ENCODE measurements around the gene MYO1B.

MYO1B gene

GRCh38 chr2:191327484-191327883 is 82.3 kb downstream of the MYO1B start:
- FAIRE-seq, result no peak

DNA sequence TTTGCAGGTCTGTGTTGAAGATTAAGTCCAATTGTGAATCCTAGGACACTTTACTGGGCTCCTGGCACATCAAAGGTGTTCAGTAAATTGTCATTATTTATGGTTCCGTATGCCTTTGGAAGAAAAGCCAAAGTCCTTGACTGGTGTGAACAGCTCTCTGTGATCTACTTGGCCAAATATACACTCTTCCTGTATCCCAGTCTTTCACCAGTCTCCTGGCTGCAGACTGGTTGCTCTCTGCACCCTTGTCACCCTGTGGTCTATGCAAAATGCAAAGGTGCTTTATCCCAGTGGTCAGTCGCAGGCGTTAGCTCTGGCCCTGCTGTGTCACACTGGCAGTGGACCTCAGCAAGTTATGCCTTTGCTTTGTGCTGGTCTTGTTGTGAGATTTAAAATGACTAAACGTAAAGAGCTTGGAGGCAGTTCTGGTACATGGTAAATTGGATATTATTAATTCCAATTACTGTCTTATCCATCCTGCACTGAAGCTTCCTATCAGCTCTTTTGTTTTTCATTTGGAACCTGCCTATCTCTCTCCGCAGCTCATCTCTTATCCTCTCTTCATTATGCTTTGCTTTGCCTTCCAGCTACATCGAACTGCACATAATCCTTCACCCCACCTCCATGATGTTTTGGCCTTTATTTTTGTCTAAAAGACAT is 83.1 kb downstream of the MYO1B start:
- no peak for FAIRE-seq

GRCh38 chr2:191329841-191330240 is 84.6 kb downstream of the MYO1B start:
- no peak for FAIRE-seq

- FAIRE-seq, result no peak
Measured at GRCh38 chr2:191333911-191334357, 88.7 kb downstream of the MYO1B start.

- FAIRE-seq, result no peak
Measured at GRCh38 chr2:191335875-191336464, 90.8 kb downstream of the MYO1B start.

- no peak for FAIRE-seq
Measured at GRCh38 chr2:191341436-191341835, 96.2 kb downstream of the MYO1B start.

DNA sequence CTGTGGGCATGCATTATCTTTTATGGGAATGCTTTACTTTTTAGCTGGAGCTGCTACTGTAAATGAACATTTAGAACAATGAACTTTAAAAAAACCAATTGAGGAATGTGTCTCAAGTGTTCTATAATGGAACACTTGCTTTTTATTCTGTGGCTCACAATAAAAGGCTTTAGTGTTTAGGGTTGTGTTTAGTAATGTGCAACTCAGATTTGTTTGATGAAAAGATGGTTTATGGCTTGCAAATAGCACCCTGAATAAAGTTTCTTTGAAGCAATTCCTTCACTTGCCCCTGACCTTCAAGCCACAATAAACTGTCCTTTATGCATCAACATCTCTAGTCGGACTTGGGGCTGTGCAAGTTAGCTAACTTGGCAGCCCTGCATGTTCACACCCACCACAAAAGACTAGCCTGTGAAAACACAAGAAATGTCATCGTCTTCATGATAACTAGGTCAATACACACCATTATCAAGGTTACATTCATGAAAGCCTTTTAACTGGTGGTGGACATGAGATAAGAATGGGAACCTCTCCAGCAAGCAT is 98.7 kb downstream of the MYO1B start:
- FAIRE-seq, result no peak

DNA sequence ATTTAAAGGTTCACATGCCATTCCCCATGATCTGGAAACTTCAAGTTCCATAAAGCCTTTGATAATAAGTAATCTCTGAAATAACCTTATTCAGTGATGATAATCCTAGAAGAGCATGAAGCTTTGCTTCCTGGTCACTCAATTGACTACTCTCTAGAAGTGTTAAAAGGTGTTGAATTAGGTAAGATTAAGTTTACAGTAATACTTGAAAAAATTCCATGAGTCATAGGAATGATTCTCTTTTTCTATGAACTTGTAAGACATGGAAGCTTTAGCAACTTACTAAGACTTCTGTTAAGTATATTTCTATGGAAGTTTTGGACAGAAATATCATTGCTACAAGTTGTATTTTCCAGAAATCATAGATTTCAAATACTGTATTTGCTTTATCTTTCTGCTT is 100.6 kb downstream of the MYO1B start:
- FAIRE-seq, result no peak

DNA sequence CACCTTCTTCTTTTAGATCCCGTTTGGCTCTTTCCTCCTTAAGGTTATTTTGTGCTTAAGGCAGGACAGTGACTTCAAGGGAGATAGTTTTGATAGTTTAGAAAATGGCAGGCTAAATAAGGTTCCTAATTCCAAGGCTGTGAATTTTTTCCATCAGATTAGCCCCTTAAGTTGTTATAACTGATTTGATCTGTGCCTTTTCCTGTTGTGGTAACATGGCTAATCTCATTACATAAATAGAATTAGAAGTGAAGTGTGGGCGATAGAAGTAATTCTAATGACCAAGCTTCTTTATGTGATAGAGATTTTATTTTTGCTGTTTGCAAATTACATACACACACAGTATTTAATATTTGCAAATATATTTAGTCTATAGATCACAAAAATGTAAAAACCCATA is 102.0 kb downstream of the MYO1B start:
- FAIRE-seq, result no peak

GRCh38 chr2:191347881-191348280 is 102.7 kb downstream of the MYO1B start:
- no peak for FAIRE-seq

- FAIRE-seq, result no peak
Measured at GRCh38 chr2:191349990-191350389, 104.8 kb downstream of the MYO1B start.

DNA sequence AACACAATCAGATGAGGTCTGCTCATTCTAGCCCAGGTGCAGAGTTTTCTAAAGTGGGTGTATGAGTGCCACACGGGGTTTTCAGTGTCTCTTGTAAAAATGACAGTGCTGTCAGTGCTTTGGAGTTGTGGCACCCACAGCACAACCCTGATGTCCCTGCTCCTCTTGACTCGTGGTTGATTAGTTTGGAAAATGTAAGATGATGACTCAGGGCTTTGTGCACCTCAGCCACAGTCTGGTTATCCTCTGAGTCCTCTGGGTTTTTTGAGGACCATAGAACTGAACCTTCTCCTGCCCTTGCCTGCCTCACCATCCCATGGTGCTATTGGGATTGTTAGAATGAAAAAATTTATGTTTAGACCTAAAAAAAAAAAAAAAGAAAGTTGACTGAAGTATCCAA is 105.6 kb downstream of the MYO1B start:
- FAIRE-seq, result no peak

DNA sequence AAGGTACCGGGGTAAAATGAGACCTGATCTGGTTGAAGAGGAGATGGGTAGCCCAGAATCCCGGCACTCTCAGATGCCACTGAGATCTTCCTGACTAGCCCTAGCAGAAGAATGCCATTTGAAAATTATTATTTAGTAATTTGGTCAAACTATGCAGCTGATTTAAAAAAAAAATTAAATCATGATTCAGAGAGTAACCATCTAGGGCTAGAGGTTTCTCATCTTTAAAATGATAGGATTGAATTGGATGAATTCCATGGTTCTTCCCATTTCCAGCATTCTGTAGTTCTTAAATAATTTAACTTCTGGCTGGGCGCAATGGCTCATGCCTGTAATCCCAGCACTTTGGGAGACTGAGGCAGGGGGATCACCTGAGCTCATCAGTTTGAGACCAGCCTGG is 106.1 kb downstream of the MYO1B start:
- no peak for FAIRE-seq

- FAIRE-seq, result no peak
Measured at GRCh38 chr2:191351921-191352320, 106.7 kb downstream of the MYO1B start.

- no peak for FAIRE-seq
Measured at GRCh38 chr2:191352536-191352935, 107.3 kb downstream of the MYO1B start.

GRCh38 chr2:191355170-191355758 is 110.1 kb downstream of the MYO1B start:
- no peak for FAIRE-seq

- no peak for FAIRE-seq
Measured at GRCh38 chr2:191357678-191358077, 112.5 kb downstream of the MYO1B start.

DNA sequence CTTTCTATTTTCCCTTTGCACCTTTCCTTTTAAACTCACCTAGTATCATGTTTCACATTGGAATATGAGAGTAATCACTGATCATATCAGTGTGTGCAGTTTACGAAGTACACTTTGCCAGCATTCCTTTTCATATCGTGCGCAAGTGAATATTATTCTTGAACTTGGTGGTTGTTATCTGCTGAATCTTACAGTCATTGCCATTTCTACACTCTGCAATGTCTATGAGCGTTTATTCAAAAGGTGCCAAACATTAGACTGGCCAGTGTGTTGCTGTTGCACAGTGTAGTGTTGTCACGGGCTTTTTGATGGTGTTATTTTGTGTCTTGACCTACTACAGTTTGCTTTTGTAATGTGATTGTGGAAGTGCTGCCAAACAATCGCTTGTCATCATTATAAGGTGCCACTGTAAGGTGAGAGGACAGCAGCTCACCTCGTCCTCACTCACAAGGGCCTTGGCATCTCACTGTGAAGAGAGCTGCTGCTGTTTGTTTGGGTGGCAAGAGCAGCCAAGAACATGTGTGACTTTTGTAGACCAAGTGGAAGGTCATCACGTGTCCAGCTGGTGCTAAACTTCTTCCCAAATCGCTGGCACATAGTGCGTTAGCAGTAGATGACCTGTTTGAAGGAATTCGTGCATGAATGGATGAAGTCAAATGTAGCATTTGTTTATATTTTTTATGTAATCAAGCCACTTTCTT is 113.3 kb downstream of the MYO1B start:
- FAIRE-seq, result no peak

DNA sequence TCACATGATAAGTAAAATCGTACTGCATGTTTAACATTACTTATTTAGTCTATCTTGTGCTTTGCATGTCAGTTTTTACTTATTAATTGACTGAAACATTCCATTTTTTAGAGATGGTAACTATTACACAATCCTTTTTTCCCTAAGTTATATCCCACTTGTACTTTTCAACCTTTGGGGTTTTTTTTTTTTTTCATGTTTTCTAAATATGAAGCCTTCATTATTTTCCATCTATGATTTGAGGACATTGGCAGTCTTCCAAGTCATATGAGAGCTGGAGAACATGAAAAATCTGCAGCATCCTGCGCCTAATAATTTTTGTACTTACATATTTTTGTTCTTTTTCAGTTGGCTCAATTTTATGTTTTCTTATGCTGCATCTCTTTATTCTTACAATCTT is 113.9 kb downstream of the MYO1B start:
- FAIRE-seq, result peak; percentile 30

GRCh38 chr2:191360918-191361317 is 115.7 kb downstream of the MYO1B start:
- FAIRE-seq, result no peak

DNA sequence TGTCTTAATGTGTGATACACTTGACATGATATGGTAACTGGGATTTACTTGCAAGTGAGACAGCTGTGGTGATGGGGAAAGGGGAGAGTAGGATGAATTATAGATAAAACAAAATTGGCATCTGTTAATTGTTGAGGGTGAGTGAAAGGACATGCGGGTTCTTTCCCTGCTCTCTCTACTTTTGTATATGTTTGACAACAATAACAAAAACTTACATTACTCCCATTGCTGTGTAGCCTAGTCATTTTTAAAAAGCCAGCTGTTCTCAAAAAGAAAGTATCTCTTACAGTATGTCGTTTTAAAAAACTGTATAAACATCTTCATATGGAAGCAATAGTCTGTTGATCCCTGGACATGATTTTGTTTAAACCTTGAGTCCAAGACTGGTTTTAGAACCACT is 117.6 kb downstream of the MYO1B start:
- FAIRE-seq, result no peak

- FAIRE-seq, result no peak
Measured at GRCh38 chr2:191363267-191363666, 118.1 kb downstream of the MYO1B start.

GRCh38 chr2:191365089-191365488 is 119.9 kb downstream of the MYO1B start:
- FAIRE-seq, result no peak

GRCh38 chr2:191366199-191366598 is 121.0 kb downstream of the MYO1B start:
- no peak for FAIRE-seq
